ENCODE results near the gene SLC6A13. TPM values are rescaled to one million over a fixed set of nuclear protein-coding genes. Genes with fewer than 3 reads are reported as not detected.

The SLC6A13 gene
- total RNA-seq, 4 donors from 2014 or later, result 0.80 to 4.9 (median 1.7) TPM; not detected in 1

GRCh38 chr12:195951-196350, 66.7 kb downstream of the SLC6A13 start:
- Histone ChIP-seq H3K27ac (no peak overlapping the region), H3K4me1 (no peaks in the 10 kb centered on the region), H3K9me3 (no peaks in the 10 kb centered on the region), H3K36me3 (no peaks in the 10 kb centered on the region), H3K27me3 (no peaks in the 10 kb centered on the region), H3K4me3 (no peak overlapping the region)
- no peak for TF ChIP-seq POLR2A (IDR thresholded peaks at IDR 0.05)
- no peak for TF ChIP-seq CTCF (IDR thresholded peaks at IDR 0.05)
- DNase-seq, result no peak

DNA sequence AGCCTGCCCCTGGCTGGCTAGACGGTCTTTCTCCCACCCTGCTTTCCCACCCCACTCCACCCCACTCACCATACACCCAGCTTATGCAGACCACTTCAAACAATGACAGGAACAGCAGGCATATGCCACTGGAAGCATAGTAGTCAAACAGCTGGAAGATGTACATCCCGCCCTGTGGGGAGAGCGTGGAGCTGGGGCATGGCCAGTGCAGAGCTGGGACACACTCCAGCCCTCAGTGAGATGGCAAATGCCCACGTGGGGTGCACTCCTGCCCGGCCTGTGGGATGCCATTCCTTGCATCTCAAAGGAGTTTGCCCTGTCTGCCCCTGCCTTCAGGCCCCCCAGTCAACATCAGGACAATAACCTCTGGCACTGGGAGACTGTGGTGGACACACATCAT, 67.5 kb downstream of the SLC6A13 start:
- no peak for DNase-seq
- no peaks in the 10 kb centered on the region for H3K27me3 ChIP-seq
- H3K9me3 ChIP-seq, result no peaks in the 10 kb centered on the region
- H3K27ac ChIP-seq, result no peak overlapping the region
- no peak overlapping the region for H3K4me3 ChIP-seq
- H3K36me3 ChIP-seq, result no peaks in the 10 kb centered on the region
- TF ChIP-seq CTCF (IDR thresholded peaks at IDR 0.05) (no peak), POLR2A (IDR thresholded peaks at IDR 0.05) (no peak)
- no peaks in the 10 kb centered on the region for H3K4me1 ChIP-seq

DNA sequence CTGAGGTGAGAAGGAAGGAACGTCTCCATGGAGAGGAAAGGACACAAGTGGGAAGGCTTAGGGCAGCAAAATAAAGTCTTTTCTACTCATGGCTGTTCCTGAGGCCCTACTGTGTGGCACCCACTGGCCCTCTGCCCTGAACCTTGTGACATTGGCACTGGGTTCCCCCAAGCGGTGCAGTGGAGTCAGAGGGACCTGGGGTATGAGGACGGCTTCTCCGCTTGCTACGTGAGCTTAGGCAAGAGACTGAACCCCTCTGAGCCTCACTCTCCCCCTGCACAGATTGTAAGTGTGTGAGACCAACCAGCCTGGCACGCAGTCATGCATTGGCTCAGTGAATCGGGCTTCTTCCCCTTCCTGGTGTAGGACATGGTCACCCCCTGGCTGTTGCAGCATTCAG, 68.4 kb downstream of the SLC6A13 start:
- peaks cover 0 to 3% (median 0%) of the 10 kb centered on the region in 4 donors for H3K4me1 ChIP-seq
- H3K27me3 ChIP-seq, result no peaks in the 10 kb centered on the region
- H3K27ac ChIP-seq, result no peak overlapping the region
- TF ChIP-seq POLR2A (IDR thresholded peaks at IDR 0.05), result no peak
- no peaks in the 10 kb centered on the region for H3K9me3 ChIP-seq
- no peak overlapping the region for H3K4me3 ChIP-seq
- DNase-seq, result no peak
- H3K36me3 ChIP-seq, result no peaks in the 10 kb centered on the region

DNA sequence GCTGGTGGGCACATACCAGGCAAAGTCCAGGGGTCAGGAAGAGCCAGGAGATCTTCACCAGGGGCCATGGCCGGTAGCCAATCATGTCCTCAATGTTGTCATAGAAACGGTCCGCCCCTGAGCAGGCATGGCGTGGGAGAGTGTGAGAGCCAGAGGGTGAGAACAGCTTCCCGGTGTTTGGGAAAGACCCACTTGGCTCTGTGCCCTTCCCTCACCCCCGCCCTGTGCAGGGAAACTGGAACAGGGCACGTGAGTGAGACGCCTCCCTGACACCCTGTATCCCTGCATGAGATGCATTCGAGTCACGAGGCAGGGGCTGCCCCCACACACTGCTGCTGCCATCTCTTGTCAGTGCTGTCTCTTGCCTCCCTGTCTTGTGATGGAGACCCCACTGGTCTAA, 69.4 kb downstream of the SLC6A13 start:
- DNase-seq, result no peak
- no peaks in the 10 kb centered on the region for H3K27me3 ChIP-seq

DNA sequence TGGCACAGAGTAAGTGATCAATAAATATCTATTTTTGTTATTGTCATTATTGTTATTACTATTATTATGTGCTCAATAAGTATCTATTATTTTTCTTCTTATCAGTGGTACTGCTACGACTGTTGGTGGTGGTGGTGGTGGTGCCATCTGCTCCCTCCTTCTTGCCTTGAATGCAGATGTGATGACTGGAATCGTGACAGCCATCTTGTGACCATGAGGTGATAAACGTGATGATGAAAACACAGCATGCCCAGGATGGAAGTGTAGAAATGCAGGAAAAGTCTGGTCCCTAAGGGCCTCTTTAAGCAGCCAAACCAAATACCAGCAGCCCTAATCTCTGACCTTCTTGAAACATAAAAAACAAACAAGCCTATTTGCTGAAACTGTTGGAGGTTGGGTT, 71.1 kb downstream of the SLC6A13 start:
- no peak overlapping the region for H3K4me3 ChIP-seq
- DNase-seq, result no peak

More for the DNA sequence above, 69.4 kb downstream of the SLC6A13 start:
- peaks cover 0 to 10% (median 3%) of the 10 kb centered on the region in 4 donors for H3K4me1 ChIP-seq
- no peaks in the 10 kb centered on the region for H3K9me3 ChIP-seq
- no peak overlapping the region for H3K4me3 ChIP-seq
- TF ChIP-seq POLR2A (IDR thresholded peaks at IDR 0.05) (no peak), CTCF (IDR thresholded peaks at IDR 0.05) (no peak)
- no peak overlapping the region for H3K27ac ChIP-seq
- H3K36me3 ChIP-seq, result no peaks in the 10 kb centered on the region

DNA sequence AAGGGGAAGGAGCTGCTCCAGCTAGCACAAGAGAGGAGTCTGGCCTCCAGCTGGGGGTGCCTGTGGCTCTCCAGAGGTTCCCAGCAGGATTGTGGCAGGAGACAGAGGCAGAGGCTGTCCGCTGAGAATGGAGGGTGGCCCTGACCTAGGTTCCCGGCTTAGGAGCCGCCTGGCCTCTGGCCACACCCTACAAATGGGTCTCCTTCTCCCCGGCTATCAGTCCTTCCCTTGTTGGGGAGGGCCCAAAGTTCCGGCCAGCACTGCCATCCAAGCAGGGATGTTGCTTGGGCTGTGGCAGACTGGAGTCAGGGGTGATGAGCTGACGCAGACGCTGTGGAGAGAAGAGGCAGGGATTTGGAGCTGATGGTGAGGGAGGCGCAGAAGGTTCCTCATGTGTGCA, 71.8 kb downstream of the SLC6A13 start:
- TF ChIP-seq POLR2A (IDR thresholded peaks at IDR 0.05), result no peak
- no peak for TF ChIP-seq CTCF (IDR thresholded peaks at IDR 0.05)
- H3K9me3 ChIP-seq, result no peaks in the 10 kb centered on the region
- DNase-seq, result no peak
- no peaks in the 10 kb centered on the region for H3K27me3 ChIP-seq
- H3K4me3 ChIP-seq, result no peak overlapping the region
- H3K4me1 ChIP-seq, result peaks cover 0 to 10% (median 3%) of the 10 kb centered on the region in 4 donors
- no peaks in the 10 kb centered on the region for H3K36me3 ChIP-seq
- H3K27ac ChIP-seq, result no peak overlapping the region

More for the DNA sequence above, 71.1 kb downstream of the SLC6A13 start:
- no peaks in the 10 kb centered on the region for H3K27me3 ChIP-seq
- H3K9me3 ChIP-seq, result no peaks in the 10 kb centered on the region
- no peak for TF ChIP-seq CTCF (IDR thresholded peaks at IDR 0.05)
- no peak for TF ChIP-seq POLR2A (IDR thresholded peaks at IDR 0.05)
- H3K4me1 ChIP-seq, result peaks cover 0 to 10% (median 3%) of the 10 kb centered on the region in 4 donors
- no peak overlapping the region for H3K27ac ChIP-seq
- H3K36me3 ChIP-seq, result no peaks in the 10 kb centered on the region

Measured in Peyer's patch (tissue), 4 donors.